ENCODE results near the gene CYP19A1.

- TF ChIP-seq GATA3 (IDR thresholded peaks at IDR 0.05; ENCODE audit: low read depth, low read length) (no peak), GATA2 (IDR thresholded peaks at IDR 0.05; ENCODE audit: low read depth, low read length) (no peak)
Measured at GRCh38 chr15:51252671-51253070, 85.7 kb downstream of the CYP19A1 start.
